ENCODE results near the gene EIF3K. TPM values are rescaled to one million over a fixed set of nuclear protein-coding genes. Genes with fewer than 3 reads are reported as not detected.

The EIF3K gene
- total RNA-seq, 3 donors from 2014 or later = 370 to 409 (median 401) TPM

DNA sequence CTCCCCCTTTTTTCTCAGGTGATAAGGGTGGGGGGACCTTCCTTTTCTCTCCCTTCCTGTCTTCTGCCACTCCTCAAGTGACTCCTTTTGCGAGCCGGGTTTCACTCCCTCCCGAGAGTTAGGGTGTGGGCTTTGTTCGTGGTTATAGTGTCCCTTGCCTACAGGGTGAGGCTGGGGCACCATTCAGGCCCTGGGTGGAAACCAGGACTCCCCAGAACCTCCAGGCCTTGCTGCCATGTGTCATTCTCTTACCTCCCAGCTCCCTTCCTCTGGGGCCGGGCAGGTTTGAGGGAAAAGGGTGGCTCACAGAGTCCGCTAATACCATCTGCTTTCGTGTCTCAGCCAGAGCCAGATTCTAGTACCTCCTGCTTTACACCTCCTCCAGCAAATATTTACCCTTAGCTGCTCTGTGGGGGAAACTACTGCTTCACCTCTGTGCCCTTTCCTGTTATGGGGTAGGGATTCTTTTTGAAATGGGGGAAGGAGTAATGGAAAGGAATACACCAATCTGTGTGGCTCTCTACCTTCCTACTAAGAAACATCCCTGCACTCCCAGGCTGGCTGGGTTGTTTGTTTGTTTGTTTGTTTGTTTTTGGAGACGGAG lies 31.3 kb downstream of the EIF3K start:
- Mint-ChIP-seq H3K36me3 (ENCODE audit: insufficient read depth) (peaks cover 9% of the 10 kb centered on the region), H3K27me3 (ENCODE audit: low read depth) (peaks cover 10% of the 10 kb centered on the region), H3K9me3 (no peaks in the 10 kb centered on the region), H3K4me3 (peak overlapping the region; percentile 95), H3K4me1 (ENCODE audit: low read depth) (peaks cover 65% of the 10 kb centered on the region)
- ATAC-seq = no peak
- DNase-seq = no peak

DNA sequence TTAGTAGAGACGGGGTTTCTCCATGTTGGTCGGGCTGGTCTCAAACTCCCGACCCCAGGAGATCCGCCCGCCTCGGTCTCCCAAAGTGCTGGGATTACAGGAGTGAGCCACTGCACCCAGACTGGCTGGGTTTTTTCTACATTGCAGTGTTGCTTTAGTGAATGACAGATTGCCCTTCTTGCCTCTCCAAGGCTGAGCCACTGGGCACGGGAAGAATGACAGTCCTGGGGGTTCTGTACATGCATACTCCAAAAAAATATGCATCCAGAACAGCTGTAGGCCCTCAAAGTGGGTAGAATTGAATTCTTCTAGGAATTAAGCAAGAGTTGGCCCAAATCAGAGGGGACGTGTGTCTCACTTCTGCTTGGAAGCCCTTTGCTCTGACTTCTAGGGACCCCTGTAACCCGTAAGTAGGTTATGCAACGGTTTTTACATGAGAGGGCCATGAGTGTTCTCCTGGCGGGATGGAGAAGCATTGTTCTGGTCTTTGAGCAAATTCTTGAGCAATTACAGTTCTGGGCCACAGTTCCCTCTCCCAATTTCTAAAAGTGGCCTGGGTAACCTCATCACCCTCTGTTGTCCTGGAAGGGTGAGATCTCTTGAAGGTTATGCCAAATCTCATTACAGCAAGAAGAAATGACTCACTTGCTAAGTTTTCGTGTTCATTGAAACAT lies 32.1 kb downstream of the EIF3K start:
- DNase-seq (no peak), ATAC-seq (no peak)
- H3K4me1 Mint-ChIP-seq (ENCODE audit: low read depth) = peaks cover 73% of the 10 kb centered on the region
- peak overlapping the region; percentile 95 for H3K4me3 Mint-ChIP-seq
- H3K9me3 Mint-ChIP-seq = no peaks in the 10 kb centered on the region
- H3K36me3 Mint-ChIP-seq (ENCODE audit: insufficient read depth) = peaks cover 11% of the 10 kb centered on the region
- peaks cover 10% of the 10 kb centered on the region for H3K27me3 Mint-ChIP-seq (ENCODE audit: low read depth)

DNA sequence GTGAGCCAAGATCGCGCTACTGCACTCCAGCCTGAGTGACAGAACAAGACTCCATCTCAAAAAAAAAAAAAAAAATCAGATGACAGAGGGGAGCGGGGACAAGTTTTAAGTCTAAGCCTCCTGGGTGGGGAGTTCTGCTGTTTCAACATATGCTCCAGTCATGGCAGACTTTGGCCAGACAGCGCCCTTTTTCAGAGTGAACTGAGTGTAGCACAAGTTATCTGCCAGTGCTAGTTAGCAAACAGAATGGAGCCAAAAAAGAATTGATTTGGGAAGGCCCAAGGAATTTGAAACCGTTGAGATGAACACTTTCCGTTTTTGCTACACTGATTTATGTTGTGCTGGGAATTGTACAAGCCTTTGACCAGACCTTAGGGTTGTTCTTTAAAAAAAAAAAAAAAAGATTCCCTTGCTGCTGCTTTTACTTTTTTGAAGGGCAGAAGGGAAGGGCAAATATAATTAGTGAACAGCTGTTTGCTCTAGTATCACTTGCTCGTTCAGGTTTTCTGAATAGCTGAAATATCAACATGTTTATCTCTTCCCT lies 34.1 kb downstream of the EIF3K start:
- DNase-seq (no peak), ATAC-seq (no peak)
- Mint-ChIP-seq H3K9me3 (no peaks in the 10 kb centered on the region), H3K36me3 (ENCODE audit: insufficient read depth) (peaks cover 14% of the 10 kb centered on the region), H3K4me1 (ENCODE audit: low read depth) (peaks cover 91% of the 10 kb centered on the region), H3K4me3 (no peak overlapping the region), H3K27me3 (ENCODE audit: low read depth) (peaks cover 11% of the 10 kb centered on the region)

DNA sequence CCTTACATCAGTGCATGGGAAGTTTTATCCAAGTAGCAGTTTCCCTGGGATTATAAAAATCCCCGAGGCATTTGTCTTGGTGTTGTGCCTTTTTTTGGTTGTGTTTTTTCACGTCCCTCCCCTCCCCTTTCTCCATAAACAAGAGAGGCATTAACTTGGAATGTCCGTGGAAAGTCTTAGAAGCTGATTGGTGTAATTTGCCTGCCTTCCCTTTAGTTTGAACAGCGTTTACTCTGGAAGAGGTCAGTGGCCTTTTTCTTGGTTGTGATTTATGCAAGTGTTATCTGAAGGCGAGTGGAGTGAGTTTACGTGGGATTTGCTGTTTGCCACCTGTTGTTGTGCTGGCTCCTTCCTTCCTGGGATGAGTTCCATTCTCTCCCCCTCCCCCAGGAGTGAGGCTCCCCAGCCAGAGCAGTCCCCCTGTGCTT lies 35.7 kb downstream of the EIF3K start:
- no peak for DNase-seq
- no peak overlapping the region for H3K4me3 Mint-ChIP-seq
- peaks cover 93% of the 10 kb centered on the region for H3K4me1 Mint-ChIP-seq (ENCODE audit: low read depth)
- H3K27me3 Mint-ChIP-seq (ENCODE audit: low read depth) = peaks cover 4% of the 10 kb centered on the region
- no peak for ATAC-seq
- no peaks in the 10 kb centered on the region for H3K9me3 Mint-ChIP-seq
- H3K36me3 Mint-ChIP-seq (ENCODE audit: insufficient read depth) = peaks cover 12% of the 10 kb centered on the region

DNA sequence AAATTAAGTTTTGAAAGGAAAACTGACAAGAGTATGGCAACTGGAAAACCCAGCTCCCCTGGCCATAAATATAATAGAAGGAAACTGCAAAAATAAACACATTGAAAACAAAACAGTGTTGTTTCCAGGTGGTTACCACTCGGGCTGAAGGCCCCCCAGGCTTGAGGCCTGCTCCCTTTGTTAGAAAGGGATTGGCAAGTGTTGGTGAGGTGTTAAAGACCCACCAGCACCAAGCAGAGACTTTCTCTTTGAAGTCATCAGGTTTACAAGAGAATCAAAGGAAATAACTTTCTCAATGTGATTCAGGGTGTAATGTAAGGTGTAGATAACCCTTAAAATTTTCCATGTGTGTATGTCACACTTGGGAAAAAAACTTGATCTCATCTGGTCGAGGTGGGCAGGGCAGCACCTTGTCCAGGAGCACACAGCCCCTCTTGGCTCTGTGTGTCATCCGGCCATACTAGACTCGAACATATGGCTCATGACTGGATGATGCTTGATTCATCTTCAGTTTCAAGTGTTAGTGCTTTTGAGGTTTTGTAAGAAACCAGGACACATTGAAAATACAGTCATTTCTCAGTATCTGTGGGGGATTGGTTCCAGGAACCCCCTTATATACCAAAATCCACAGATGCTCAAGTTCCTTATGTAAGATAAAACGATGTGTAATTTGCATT lies 36.3 kb downstream of the EIF3K start:
- H3K4me3 Mint-ChIP-seq = peak overlapping the region; percentile 51
- DNase-seq (peak; percentile 20), ATAC-seq (peak; percentile 87 to 88)
- H3K9me3 Mint-ChIP-seq = no peaks in the 10 kb centered on the region
- H3K36me3 Mint-ChIP-seq (ENCODE audit: insufficient read depth) = peaks cover 12% of the 10 kb centered on the region
- peaks cover 4% of the 10 kb centered on the region for H3K27me3 Mint-ChIP-seq (ENCODE audit: low read depth)
- peaks cover 93% of the 10 kb centered on the region for H3K4me1 Mint-ChIP-seq (ENCODE audit: low read depth)

DNA sequence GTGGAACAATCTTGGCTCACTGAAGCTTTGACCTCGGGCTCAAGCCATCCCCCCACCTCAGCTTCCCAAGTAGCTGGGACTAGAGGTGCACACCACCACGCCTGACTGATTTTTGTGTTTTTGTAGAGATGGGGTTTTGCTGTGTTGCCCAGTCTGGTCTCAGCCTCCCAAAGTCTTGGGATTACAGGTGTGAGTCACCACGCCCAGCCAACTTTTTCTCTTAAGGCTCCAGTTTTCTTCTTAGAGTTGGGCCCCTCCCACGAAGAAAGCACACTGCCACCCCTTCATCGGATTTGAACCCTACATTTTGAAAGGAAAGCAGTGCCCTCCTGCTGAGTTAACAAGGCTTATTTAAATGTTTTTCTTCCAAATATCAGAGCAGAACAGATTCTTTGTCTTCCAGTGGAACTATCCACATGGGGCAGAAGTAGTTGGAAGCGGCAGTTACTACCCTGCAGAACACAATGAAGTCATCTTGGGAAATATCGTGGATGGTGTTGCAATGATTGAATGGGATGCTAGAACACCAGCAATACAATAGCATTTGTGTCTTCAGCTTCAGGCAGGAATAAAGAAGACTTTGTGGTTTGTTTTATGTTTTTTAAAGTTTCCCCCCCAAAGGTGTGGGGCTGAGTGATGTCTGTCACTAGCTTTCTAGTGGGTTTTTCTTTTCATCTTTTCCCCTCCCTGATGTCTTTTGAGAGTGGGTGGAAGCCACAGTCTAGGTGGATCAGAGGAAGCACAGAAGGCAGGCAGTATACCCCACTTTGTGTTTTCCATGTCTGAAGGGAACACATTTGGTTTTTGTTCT lies 37.4 kb downstream of the EIF3K start:
- H3K4me1 Mint-ChIP-seq (ENCODE audit: low read depth) = peaks cover 89% of the 10 kb centered on the region
- DNase-seq = peak; percentile 29

DNA sequence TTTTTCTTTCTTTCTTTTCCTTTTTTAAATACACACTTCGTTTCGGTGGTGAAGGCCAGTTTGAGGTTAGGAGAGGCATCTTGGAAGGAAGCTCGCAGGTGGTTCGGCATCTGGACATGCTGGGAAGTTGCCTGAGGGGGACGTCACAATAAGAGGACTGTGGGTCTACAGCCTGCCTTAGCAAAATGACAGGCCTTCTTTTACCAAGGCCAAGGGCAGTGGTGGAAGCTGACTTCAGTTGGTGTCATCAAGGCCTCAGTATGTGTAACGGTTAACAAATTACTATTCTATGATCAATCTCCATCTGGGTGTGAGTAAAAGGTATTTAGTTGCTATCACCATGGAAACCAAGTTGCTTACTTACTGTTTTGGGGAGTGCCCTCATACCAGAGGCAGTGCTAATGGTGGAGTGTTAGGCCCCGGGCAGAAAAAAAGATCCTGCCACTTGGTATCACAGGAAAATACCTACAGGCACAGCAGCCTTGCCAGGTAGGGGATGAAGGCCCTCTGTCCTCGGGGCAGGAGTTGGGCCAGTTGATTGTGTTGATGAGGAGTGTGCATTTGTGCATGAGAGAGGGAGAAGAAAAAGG lies 38.7 kb downstream of the EIF3K start:
- Mint-ChIP-seq H3K4me3 (peak overlapping the region; percentile 51), H3K27me3 (ENCODE audit: low read depth) (peaks cover 2% of the 10 kb centered on the region), H3K9me3 (no peaks in the 10 kb centered on the region), H3K36me3 (ENCODE audit: insufficient read depth) (peaks cover 15% of the 10 kb centered on the region), H3K4me1 (ENCODE audit: low read depth) (peaks cover 87% of the 10 kb centered on the region)
- ATAC-seq (peak; percentile 28 to 32), DNase-seq (no peak)

More for the DNA sequence above, 37.4 kb downstream of the EIF3K start:
- Mint-ChIP-seq H3K9me3 (no peaks in the 10 kb centered on the region), H3K36me3 (ENCODE audit: insufficient read depth) (peaks cover 15% of the 10 kb centered on the region), H3K4me3 (peak overlapping the region; percentile 51), H3K27me3 (ENCODE audit: low read depth) (peaks cover 4% of the 10 kb centered on the region)
- peak; percentile 58 to 65 for ATAC-seq

DNA sequence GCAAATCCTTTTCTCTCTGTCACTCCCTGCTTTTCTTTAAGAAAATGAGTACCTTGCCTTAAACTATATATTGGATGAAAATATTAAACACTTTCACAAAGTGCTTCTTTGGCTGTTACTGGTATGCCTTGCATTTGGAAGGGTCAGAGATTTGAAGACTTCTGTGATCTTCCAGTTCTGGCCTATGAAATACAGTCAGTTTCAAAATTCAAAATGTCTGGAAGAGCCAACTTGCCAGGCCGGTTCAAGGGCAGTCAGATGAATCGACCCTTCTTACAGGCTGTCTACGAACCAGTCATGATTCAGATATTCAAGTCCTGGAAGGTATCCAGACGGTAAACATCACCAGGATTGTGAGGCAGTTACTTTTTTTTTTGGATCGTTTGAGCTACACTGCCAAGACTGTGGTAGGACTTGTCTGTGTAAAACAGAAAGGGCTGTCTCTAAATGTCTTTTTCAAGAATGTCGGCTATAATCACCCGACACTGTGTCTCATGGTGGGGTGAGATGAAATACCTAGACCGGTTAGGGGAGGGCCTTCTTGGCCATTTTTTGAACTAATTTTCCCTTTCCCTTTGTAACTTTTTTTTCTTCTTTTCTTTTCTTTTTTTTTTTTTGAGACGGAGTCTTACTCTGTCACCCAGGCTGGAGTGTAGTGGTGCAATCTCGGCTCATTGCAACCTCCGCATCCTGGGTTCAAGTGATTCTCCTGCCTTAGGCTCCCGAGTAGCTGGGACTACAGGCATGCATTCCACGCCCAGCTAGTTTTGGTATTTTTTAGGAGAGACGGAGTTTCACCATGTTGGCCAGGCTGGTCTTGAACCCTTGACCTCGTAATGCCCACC lies 39.7 kb downstream of the EIF3K start:
- Mint-ChIP-seq H3K36me3 (ENCODE audit: insufficient read depth) (peaks cover 14% of the 10 kb centered on the region), H3K4me3 (no peak overlapping the region), H3K4me1 (ENCODE audit: low read depth) (peaks cover 84% of the 10 kb centered on the region), H3K27me3 (ENCODE audit: low read depth) (peaks cover 2% of the 10 kb centered on the region), H3K9me3 (no peaks in the 10 kb centered on the region)
- ATAC-seq (no peak), DNase-seq (no peak)

DNA sequence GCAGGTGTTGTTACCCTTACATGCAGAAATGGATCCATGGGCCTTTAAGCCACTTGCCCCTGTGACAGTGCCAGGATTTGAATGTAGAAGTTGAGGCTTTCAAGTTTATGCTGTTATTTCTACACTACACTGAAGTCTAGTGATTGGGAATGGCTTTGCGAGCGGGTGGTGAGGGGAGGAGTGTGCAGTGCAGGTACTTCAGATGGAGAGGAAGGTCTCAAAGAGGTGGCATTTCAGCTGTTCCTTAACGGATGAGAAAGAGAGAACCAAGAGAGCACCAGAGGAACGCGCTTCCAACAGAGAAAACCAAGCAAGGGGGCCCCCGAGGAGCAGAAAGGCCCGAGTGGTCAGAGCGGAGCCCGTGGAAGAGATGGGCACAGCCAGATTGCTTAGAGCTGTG lies 41.7 kb downstream of the EIF3K start:
- ATAC-seq (no peak), DNase-seq (no peak)
- peaks cover 81% of the 10 kb centered on the region for H3K4me1 Mint-ChIP-seq (ENCODE audit: low read depth)
- H3K4me3 Mint-ChIP-seq = no peak overlapping the region
- no peaks in the 10 kb centered on the region for H3K9me3 Mint-ChIP-seq
- peaks cover 10% of the 10 kb centered on the region for H3K36me3 Mint-ChIP-seq (ENCODE audit: insufficient read depth)
- H3K27me3 Mint-ChIP-seq (ENCODE audit: low read depth) = peaks cover 2% of the 10 kb centered on the region

DNA sequence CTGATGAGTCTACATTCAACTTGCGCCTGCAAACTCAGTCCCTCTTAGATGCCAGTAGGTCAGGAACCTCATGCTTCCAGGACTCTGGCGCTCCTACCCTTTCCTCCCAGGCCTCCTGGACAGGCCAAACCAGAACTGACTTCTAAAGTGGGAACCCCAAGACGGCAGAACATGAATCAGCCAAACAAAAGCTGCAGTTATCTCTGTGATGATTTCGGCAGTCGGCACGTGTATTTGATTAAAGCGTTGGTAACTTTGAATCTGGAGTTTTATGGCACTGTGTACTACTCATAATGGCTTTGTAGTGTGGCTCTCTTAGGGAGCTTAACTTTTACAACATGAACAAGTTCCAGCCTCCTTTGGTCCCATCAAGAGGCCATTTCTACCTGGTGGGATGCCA lies 42.1 kb downstream of the EIF3K start:
- H3K36me3 Mint-ChIP-seq (ENCODE audit: insufficient read depth) = peaks cover 10% of the 10 kb centered on the region
- no peak for DNase-seq
- no peak for ATAC-seq
- H3K27me3 Mint-ChIP-seq (ENCODE audit: low read depth) = peaks cover 2% of the 10 kb centered on the region
- H3K4me1 Mint-ChIP-seq (ENCODE audit: low read depth) = peaks cover 81% of the 10 kb centered on the region
- no peak overlapping the region for H3K4me3 Mint-ChIP-seq
- H3K9me3 Mint-ChIP-seq = no peaks in the 10 kb centered on the region

DNA sequence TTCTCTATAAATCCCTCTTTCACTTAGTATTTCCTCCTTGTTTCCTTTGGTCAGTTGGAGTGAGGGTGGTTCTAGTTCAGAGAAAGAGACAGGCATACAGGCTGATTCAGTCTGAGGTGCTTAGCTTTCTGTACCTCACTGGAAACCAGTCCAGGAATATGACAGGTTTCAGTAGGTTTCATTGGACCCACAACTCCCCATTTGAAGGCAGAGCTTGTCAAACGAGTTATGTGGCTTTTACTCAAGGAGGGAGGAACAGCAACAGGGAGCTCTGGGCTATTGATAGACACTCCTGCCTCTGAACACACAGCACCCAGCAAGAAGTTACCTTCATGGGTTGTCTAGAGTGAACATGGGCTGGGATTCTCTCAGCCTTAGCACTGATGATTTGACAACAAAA lies 43.0 kb downstream of the EIF3K start:
- Mint-ChIP-seq H3K4me3 (no peak overlapping the region), H3K27me3 (ENCODE audit: low read depth) (peaks cover 2% of the 10 kb centered on the region), H3K36me3 (ENCODE audit: insufficient read depth) (peaks cover 10% of the 10 kb centered on the region), H3K9me3 (no peaks in the 10 kb centered on the region), H3K4me1 (ENCODE audit: low read depth) (peaks cover 81% of the 10 kb centered on the region)
- no peak for DNase-seq
- no peak for ATAC-seq

DNA sequence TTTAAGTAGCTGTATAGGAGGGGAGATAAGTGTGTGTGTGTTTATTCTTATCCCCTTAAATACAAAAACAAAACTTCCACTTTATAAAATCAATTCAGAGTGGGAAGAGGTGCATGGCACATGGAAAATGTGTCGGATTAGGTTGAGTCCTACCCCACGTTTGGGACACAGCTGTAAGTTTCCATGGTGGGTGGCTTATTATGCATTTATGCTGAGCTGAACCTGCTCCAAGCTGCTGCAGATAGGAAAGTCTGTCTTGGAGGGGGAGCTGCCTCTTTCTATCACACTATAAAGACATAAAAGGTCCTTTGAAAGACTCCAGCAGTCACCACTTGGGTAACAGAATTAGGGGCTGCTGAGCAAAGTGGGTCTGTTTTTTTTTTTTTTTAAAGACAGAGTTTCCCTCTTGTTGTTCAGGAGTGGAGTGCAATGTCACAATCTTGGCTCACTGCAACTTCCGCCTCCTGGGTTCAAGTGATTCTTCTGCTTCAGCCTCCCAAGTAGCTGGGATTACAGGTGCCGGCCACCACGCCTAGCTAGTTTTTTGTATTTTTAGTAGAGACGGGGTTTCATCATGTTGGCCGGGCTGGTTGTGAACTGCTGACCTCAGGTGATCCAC lies 43.7 kb downstream of the EIF3K start:
- no peaks in the 10 kb centered on the region for H3K9me3 Mint-ChIP-seq
- peaks cover 2% of the 10 kb centered on the region for H3K27me3 Mint-ChIP-seq (ENCODE audit: low read depth)
- H3K4me1 Mint-ChIP-seq (ENCODE audit: low read depth) = peaks cover 81% of the 10 kb centered on the region
- no peak overlapping the region for H3K4me3 Mint-ChIP-seq
- DNase-seq (no peak), ATAC-seq (no peak)
- H3K36me3 Mint-ChIP-seq (ENCODE audit: insufficient read depth) = peaks cover 10% of the 10 kb centered on the region
